BJ (cell line): ENCODE results near the gene FBXW11. TPM values are rescaled to one million over a fixed set of nuclear protein-coding genes. Genes with fewer than 3 reads are reported as not detected.

Experiments used
- CTCF ChIA-PET: fragments of 350-600 bp; formaldehyde crosslinking; extraction: SDS; loops from one replicate; lab custom pipeline; 2021; ENCODE audit warnings: antibody characterized with exemption, inconsistent platforms; lab: Yijun Ruan, JAX
- POLR2A ChIA-PET: fragments of 300-600 bp; sonication (Branson Sonifier 250); formaldehyde crosslinking; extraction: SDS; loops from one replicate; lab custom pipeline; 2021; ENCODE audit warnings: antibody characterized with exemption; lab: Charles Lee
- DNase-seq: peaks from one replicate; pipeline ENCODE4 v3.0.0-alpha.2; 2011; ENCODE audit warnings: low read depth
- H3K27me3 ChIP-seq: 2 replicates; pipeline ENCODE4 v1.6.0; 2011; ENCODE audit warnings: low read length; ENCODE audit not compliant: control insufficient read depth, insufficient read depth
- H3K36me3 ChIP-seq: 2 replicates; pipeline ENCODE4 v1.5.1; 2011; ENCODE audit warnings: low read length; ENCODE audit not compliant: control insufficient read depth, insufficient read depth
- H3K4me3 ChIP-seq: 2 replicates; pipeline ENCODE4 v1.5.1; 2011; ENCODE audit warnings: low read depth, mild to moderate bottlenecking, control low read depth, low read length
- CTCF ChIP-seq: IDR thresholded peaks from 2 replicates; pipeline ENCODE4 v1.5.1; 2011; ENCODE audit warnings: low read depth, mild to moderate bottlenecking, control low read depth, inconsistent platforms, low read length, moderate library complexity; ENCODE audit not compliant: insufficient read depth
- polyA plus RNA-seq: library from polyadenylated mRNA; depleted of rRNA; stranded (reverse); fragments of >200 nt; gene quantifications from 2 replicates; pipeline ENCODE4 v1.2.3, GENCODE V29; 2011

The FBXW11 gene
- polyA plus RNA-seq, 1 experiment: 55.5 TPM

GRCh38 chr5:171999877-172000276 lies 6.6 kb downstream of the FBXW11 start:
- Histone ChIP-seq H3K4me3 (no peak overlapping the region), H3K27me3 (no peaks in the 10 kb centered on the region), H3K36me3 (no peaks in the 10 kb centered on the region; the same call in 1 of the 2 replicates)
- ChIA-PET CTCF (no interaction called here), POLR2A (no interaction called here)
- no peak for TF ChIP-seq CTCF
- DNase-seq: no peak

DNA sequence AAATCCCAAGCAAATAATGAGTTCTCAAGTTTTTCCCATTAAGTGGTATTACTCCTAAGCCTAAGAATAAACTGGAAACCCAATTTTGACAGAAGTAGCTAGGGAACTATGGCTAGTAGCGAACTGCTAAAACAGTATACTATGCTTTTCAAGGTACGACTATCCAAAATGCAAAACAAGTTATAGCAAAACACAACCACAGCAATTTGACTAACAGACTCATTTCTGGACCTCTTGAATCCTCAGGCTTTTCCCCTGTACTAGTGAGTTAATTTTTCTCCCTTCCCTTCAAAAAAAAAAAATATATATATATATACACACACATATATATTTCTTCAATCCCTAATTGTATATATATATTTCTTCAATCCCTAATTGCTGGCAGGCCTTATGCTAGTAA lies 7.3 kb downstream of the FBXW11 start:
- TF ChIP-seq CTCF: no peak
- CTCF ChIA-PET: no interaction called here
- POLR2A ChIA-PET: no interaction called here
- Histone ChIP-seq H3K4me3 (no peak overlapping the region), H3K36me3 (no peaks in the 10 kb centered on the region; the same call in 1 of the 2 replicates), H3K27me3 (no peaks in the 10 kb centered on the region)
- DNase-seq: no peak

DNA sequence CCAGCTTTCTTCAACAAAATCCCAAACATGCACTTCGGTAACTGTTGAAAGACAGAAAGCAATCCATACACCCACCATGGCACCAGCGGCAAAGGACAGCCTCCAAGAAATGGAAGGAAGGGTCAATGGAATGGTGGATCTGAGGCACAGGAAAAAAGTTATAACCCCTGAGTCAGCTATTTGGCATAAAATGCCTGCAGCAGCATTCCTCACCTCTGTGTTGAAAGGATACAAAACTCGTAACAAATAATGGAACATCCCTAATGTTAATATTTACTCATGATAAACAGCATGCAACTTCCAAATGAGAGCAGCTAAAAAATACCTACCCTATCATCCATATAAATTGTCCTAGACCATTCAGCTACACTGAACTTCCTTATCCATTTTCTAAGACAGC lies 9.4 kb downstream of the FBXW11 start:
- ChIA-PET POLR2A (no interaction called here), CTCF (interaction anchor here (1.3 to 2.6 kb wide), 3 partner anchors 10 to 13 kb away, joined by 3 to 7 read pairs (median 3); partner anchors contain the start of gene FBXW11)
- Histone ChIP-seq H3K36me3 (no peaks in the 10 kb centered on the region; the same call in 1 of the 2 replicates), H3K4me3 (no peak overlapping the region), H3K27me3 (no peaks in the 10 kb centered on the region)
- no peak for DNase-seq
- TF ChIP-seq CTCF: no peak

DNA sequence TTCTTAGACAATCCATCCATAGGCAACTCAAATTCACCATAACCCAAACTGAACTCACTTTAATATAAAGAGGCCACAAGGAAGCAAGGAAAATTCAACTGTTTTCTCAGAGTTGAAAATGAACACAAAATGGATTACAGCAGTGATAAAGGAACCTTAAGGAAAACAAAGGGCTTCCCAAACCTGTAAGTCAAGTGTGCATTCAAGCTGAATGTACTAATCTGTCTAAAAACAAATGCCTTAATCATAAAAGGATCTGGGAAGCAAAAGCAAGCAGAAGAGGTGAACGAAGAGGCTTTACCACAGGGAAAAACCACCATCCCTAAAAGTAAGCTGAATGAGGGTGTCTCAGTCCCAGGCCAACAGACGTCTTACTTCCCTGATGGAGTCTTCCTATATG lies 13.6 kb downstream of the FBXW11 start:
- Histone ChIP-seq H3K36me3 (no peaks in the 10 kb centered on the region; the same call in 1 of the 2 replicates), H3K27me3 (no peaks in the 10 kb centered on the region), H3K4me3 (no peak overlapping the region)
- DNase-seq: no peak
- ChIA-PET CTCF (no interaction called here), POLR2A (no interaction called here)
- no peak for TF ChIP-seq CTCF

- POLR2A ChIA-PET: no interaction called here
- H3K4me3 ChIP-seq: no peak overlapping the region
- no peaks in the 10 kb centered on the region; the same call in 1 of the 2 replicates for H3K36me3 ChIP-seq
- no peaks in the 10 kb centered on the region for H3K27me3 ChIP-seq
- TF ChIP-seq CTCF: no peak
- CTCF ChIA-PET: no interaction called here
- DNase-seq: no peak
Observed at GRCh38 chr5:171992305-171992704, 14.1 kb downstream of the FBXW11 start.
